GM19467 (cell line): ENCODE measurements around the gene PHKG1.
"Not testable (repeated sequence)": the region's sequence is repeated elsewhere in the genome, so short reads cannot be mapped to it uniquely, and the experiment has no call there.

Experiments used
- ATAC-seq: cut with Tn5 transposase; IDR thresholded peaks from one replicate; pipeline ENCODE4 v1.9.1; 2021; ENCODE audit warnings: mild to moderate bottlenecking, moderate library complexity; ENCODE audit not compliant: unreplicated experiment

The PHKG1 gene

DNA sequence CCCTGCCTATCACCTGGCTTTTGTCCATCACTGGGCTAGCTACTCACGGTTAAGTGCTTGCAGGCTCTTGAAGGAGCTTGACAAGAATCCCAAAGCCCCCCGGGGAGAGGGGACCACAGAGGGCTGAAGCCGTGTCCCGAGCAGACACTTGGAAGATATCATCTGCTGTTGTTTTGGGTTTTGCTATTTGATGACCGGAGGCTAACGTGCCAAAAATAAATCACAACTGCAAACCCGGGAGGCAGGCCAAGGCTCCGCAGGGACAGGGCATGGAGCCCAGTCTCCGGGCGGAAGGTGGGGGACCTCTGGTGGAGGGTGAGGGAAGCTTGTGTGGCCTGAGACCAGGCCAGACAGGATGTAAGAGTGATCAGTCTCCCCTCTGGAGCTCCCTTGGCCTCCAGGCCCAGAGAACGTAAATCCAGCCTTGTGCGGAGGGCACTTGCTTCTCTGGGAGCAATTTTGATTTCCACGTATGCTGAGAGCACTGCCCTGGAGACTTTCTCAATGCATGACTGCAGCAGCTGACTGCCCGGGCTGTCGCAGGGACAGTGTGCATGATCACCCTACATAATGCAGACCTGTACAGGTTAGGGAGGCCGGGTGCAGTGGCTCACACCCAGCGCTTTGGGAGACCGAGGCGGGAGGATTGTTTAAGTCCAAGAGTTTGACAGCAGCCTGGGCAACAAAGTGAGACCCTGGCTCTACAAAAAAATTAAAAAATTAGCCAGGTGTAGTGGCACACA, at the start of gene PHKG1:
PHKG1 (minus strand) TSS at position 164 of the 743 bp plus-strand sequence. CDS start 4,011 bp downstream, outside the sequence.
- no peak for ATAC-seq

DNA sequence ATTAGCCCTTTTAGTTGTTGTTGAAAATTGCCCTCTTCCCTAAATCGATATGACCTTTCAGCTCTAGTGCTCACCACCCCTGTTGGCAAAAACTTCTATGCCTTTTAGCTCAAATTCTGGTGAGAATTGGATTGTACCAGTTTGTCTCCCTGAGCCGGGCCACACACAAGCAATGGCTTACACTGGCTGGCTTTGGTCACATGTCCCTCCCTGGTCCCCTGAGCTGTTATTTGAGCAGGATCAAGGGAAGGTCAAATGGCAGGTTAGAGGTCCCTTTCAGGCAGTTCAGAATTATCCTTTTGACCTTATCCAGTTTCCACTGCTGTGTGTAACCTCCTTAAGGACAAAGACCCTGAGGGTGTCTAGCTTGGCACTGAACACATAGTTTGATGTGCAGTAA, 38.3 kb upstream of the PHKG1 start:
- ATAC-seq = not testable (repeated sequence)

DNA sequence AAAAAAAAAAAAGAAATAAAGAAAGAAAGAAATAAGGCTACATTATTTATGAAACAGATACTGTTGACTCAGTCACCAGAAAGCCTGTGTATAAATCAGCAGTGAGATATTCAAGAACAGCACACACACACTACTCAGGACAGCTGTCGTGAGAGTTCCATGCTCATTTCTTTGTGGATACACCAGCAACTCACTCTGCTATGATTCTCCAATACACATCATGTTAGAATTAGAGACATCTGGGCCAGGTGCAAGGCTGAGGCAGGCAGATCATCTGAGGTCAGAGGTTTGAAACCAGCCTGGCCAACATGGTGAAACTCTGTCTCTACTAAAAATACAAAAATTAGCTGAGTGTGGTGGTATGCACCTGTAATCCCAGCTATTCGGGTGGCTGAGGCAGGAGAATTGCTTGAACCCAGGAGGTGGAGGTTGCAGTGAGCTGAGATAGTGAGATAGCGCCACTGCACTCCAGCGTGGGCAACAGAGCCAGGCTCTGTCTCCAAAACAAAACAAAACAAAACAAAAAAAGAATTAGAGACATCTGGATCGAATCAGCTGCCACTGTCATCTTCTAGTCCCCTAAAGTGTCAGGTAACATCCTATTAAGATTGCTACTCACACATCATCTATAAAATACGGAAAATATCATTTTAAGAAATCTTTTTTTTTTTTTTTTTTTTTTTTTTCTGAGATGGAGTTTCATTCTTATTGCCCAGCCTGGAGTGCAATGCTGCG, 34.7 kb upstream of the PHKG1 start:
- ATAC-seq = no peak

DNA sequence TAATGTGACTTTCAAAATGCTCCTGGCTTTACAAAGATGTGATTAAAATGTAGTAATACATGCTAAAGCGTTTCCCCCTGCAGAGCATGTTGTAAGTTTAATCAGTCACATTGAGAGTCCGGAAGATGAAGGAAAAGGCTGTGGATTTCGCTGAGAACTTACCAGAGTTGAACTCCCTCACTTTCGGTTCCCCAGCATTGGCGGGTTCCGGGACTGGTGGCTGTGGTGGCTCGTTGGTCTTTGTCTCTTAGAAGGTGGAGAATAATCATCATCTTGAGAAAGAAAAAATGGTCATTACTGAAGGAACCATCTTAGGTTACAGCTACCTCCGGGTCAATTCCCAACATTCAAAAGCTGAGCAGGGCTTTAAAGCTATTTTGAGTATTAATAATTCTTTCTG, 33.1 kb upstream of the PHKG1 start:
- no peak for ATAC-seq

DNA sequence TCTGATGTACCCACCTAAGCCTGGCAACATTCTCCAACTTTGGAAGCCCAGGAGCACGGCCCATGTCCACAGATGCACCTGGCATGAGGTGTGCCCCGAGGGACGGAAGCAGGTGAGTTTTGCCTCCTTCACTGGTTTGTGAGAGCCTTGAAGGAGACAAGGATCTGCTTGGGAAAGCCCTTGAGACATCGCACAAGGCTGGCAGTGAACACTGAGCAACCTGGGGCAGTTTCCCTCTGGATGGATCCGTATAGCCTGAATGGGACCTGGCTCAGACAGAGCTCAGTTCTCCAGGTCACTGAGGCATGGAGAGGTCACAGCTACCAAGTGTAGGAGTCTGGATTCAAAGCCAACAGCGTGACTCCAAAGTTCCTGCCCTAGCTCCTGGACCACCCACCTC, 32.2 kb upstream of the PHKG1 start:
- no peak for ATAC-seq

DNA sequence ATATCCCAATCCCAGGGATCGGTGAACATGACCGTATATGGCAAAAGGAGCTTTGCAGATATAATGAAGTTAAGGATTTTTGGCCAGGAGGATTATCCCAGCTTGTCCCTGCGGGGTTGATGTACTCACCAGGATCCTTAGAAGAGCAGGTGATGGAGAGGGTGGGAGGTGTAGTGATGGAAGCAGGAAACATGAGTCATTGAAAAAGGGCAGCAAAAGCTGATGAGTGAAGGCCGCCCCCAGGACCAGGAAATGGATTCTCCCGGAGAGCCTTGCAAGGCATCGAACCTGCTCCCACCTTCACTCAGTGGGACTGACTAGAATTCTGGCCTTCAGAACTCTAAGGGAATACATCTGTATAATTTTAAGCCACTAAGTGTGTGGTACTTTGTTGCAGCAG, 28.7 kb upstream of the PHKG1 start:
- no peak for ATAC-seq

DNA sequence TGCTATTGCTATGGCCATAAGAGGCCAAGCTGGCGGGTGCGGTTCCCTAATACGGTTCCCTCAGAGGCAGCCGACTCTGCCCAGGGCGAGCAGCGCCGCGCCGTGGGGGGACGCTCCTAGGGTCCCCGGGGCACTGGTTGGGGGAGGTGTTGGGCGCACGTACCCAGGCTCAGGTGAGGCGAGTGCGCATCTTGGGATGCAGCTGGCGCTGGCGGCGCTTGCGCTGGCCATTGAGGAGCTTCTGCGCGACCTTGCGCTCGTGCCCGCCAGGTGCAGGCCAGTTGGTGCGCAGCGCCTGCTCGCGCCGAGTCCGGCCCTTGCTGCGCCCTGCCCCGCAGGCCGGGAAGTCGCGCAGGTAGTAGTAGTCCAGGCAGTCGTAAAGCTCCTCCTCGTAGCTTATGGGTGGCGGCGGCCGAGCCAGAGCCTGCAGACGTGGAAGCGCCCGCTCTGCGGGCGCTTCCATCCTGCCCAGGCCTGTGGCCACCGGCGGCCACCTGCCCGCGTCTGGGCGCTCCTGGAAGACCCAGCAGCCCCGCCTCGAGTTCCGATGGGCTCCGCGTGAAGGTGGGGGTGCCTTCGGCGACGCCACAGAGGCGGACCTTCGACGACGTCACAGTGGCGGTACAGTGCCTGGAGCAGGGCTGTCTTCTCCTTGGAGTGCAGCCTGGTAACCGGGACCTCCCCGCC, 23.2 kb upstream of the PHKG1 start, which contains the start of gene NUPR2:
NUPR2 (minus strand) TSS at position 566 of the 687 bp plus-strand sequence; CDS start at position 463, 103 bp downstream.
- no peak for ATAC-seq

DNA sequence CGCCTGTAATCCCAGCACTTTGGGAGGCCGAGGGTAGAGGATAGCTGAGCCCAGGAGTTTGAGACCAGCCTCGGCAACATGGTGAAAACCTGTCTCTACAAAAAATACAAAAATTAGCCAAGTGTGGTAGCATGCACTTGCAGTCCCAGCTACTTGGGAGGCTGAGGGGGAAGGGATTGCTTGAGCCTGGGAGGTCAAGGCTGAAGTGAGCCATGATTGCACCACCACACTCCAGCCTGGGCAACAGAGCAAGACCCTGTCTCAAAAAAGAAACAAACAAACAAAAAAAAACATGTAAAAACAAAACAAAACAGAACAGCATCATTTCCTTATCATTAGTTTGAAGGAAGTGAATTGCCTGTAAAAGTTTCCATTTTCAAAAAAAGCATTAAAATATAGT, 19.5 kb upstream of the PHKG1 start:
- not testable (repeated sequence) for ATAC-seq

DNA sequence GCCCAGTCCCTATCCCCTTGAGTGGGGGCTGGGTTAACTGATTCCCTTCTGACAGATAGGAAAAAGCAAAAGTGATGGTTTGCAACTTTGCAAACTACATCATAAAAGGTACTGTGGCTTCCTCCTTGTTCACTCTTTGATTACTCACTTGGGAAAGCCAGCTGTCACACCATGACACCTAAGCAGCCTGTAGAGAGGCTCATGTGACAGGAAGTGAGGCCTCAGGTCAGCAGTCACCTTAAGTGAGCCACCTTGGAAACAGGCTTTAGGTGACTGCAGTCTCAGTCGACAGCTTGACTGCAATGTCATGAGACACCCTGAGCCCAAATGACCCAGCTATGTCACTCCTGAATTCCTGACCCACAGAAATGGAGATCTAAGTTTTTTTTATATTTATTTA, 17.9 kb upstream of the PHKG1 start:
- no peak for ATAC-seq

DNA sequence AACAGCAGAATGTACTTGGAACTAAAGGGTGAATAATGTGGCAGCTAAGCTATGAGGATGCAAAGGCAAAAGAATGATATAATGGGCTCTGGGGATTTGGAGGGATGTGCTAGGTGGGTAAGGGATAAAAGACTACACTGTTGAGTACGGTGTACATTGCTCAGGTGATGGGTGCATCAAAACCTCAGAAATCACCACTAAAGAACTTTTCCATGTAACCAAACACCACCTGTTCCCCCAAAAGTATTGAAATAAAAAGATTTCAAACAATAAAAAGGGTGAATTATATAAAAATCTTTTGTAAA, 15.2 kb upstream of the PHKG1 start:
- ATAC-seq = no peak

DNA sequence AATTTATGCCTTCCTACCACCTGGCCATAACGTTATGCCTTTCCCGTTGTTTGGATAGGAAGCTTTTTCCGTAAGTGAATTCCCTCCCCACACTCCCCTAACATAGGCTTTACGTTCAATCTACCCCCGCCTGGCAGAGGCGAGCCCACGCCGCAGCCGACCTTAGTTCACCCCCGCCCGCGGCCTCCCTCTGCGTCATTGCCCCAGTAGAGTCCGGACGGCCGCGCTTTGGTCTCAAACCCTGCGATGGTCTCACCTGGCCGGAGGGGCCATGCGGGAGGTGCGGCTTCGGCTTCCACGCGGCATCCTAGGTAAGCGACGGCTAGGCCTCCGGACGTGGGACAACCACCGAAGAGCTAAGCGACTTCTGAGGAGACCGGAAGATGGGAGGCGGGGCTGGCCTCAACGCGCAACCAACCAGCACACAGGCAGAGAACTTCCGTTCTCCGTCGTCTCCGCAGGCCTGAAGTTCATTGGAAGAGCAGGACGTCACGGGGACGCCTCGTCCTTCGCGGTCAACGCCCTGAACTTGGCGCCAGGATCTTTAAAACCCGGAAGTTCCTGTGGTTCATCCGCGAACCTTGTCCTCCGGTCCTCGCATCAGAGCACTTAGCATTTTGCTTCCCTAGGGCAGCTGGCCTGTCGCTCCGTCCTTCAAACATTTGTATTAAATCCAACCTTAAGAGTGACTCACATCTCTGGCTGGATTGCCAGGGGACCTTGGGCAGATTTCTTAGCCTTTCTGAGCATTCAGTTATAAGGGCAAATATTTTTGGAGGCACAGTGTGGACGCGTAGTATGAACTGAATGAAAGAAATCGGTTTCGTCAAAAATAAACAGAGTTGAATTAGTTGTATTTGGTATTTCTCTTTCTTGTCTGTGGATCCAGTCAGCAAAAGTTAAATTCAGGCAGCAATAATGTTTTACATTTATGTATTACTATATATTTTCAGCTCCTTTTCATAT, 13.6 kb upstream of the PHKG1 start, which contains the start of gene CHCHD2:
CHCHD2 (minus strand) TSS at position 369 of the 966 bp plus-strand sequence; CDS start at position 306, 63 bp downstream.
- ATAC-seq = peak; percentile 100

DNA sequence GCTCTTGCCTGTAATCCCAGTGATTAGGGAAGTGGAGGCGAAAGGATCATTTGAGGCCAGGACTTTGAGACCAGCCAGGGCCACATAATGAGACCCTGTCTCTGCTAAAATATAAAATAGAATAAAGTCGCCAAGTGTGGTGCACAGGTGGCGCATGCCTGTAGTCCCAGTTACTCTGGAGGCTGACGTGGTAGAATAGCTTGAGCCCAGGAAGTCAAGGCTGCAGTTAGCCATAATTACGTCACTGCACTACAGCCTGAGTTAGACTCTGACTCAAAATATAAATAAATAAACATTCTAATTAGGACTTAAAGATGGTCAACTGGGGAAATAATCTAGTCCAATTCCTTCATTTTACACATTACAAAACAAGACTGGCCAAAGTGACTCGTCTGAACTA, 12.8 kb upstream of the PHKG1 start:
- ATAC-seq = no peak

DNA sequence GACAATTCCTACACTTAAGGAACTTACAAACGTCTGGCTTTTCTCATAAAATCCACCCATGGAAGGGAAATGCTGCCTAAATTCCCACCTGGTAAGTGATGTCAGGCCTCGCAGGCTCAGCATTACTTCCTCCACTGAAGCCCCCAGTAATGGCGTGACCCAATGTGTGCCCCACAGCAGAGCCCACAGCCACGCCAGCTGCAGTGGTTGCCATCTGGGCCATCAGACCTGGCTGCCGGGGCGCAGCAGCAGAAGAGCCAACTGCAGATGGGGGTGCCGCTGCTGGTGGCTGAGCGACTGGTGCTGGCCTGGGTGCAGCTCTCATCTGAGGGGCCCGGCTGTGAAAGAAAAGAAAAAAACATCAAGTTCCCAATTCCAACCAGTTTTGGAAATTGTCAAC, 11.4 kb upstream of the PHKG1 start:
- not testable (repeated sequence) for ATAC-seq

DNA sequence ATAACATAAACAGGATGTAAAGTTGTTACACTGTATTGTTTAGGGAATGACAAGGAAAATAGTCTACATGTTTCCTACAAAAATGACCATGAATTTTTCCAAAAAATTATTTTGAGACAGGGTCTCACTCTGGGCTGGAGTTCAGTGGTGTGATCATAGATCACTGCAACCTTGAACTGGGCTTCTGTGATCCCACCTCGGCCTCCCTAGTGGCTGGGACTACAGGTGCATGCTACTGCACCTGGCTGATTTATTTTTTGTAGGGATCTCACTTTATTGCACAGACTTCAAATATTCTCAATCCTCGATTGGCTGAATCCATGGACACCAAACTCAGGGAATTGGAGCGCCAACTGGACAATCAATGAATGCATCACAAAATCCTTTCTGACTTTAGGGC, 6.9 kb upstream of the PHKG1 start:
- no peak for ATAC-seq

DNA sequence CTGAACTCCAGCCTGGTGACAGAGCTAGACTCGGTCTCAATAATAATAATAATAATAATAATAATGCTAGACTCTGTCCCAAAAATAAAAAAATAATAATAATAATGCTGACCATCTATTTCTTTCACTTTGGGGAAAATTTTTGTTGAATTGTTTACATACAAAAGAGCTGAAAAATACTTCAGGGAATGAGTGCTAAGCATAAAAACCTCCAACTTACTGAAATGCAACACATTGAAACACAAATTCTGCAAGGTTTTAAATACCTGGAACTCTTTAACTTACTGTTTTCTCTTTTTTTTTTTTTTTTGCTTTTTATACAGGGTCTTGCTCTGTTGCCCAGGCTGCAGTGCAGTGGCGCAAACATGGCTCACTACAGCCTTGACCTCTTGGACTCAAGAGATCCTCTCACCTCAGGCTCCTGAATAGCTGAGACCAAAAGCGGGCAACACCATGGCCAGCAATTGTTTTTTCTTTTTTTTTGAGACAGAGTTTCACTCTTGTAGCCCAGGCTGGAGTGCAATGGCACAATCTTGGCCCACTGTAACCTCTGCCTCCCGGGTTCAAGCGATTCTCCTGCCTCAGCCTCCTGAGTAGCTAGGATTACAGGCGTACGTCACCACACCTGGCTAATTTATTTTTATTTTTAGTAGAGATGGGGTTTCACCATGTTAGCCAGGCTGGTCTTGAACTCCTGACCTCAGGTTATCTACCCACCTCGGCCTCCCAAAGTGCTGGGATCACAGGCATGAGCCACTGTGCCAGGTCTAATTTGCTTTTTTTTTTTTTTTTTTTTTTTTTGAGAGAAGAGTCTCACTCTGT, 5.6 kb upstream of the PHKG1 start:
- not testable (repeated sequence) for ATAC-seq

DNA sequence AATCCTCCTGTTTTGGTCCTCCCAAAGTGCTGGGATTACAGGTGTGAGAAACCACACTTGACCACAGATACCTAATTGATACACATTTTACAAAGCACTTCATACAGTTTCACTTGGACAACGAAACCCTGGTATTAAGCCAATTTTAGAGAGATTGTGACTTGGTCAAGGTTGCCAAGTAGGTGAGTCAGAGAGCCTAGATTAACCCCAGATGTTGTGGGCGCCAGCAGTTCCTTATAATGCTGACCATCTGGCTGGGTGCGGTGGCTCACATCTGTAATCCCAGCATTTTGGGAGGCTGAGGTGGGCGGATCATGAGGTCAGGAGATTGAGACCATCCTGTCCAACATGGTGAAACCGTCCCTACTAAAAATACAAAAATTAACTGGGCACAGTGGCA, 4.9 kb upstream of the PHKG1 start:
- ATAC-seq = no peak

DNA sequence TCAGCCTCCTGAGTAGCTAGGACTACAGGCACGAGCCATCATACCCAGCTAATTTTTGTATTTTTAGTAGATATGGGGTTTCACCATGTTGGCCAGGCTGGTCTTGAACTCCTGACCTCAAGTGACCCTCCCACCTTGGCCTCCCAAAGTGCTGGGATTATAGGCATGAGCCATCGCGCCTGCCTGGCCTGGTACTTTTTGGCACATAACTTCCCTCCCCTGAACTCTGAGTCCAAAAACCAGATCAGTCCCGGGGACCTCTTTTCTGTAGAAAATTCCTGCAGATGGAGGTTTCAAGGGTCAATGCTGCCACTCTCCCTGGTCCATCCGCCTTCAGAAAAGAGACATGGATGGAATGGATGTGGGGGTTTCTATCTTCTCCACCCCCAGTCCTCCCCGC, 364 bp downstream of the PHKG1 start:
- ATAC-seq = not testable (repeated sequence)

DNA sequence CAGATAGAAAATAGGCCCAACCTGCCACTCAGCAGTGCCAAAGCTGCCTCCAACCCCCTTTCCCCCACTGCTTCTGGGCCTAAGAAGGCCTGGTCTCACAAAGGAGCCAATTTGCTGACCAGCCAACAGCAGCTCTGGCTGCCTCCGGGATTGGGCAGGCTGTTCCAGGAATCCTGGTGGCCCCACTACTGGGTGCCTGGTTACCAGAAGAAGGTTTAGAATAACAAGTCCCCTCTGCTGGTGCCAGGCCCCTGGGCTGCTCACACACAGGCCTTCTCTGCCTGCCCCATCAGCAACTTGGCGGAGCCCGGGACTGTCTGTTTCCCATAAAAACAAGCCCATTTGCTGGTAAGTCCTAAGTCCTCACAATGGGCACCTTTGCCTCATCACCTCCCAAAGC, 1.2 kb downstream of the PHKG1 start:
- ATAC-seq = no peak

DNA sequence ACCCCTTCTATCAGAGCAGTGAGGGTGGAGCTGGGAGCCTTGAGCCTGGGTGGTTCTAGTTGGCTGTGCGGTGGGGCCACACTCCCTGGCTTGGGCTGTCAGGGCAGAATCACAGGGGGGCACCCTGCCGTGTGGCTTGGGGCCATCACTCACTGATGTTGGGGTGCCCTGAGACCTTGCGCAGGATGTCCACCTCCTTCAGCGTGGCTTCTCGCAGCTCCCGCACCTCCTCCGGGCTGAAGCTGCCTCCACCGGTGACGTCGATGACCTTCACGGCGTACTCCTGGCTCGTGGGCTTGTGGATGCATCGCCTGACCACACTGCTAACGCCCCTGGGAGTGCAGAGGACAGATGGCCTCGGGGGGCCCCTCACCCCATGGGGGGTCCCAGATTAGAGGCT, 5.3 kb downstream of the PHKG1 start:
- ATAC-seq = no peak

DNA sequence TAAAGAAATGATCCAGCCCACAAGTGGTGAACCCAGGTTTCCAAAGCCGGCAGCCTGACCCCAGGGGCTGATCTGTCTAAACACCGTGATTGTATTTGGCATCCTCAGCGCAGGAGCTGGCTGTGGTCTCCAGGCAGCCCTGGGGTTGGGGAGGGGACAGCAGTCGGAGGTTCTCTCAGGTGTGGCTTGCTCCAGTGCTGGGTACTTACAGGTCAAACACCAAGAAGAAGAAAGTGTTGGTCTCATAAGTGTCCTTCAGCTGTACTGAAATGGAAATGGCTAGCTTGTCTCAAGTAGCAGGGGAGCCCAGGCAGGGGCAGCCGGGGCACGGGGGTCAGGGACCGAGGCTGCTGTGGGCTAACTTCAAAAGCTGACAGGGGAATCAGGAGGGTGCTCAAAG, 6.0 kb downstream of the PHKG1 start:
- ATAC-seq = no peak
